ENCODE measurements around the gene APOD.

- TF ChIP-seq GATA2 (IDR thresholded peaks at IDR 0.05; ENCODE audit: low read depth, low read length): no peak
- no peak for TF ChIP-seq GATA3 (IDR thresholded peaks at IDR 0.05; ENCODE audit: low read depth, low read length)
These were observed 45.7 kb downstream of the APOD start for GRCh38 chr3:195537995-195538394.

All from SH-SY5Y (cell line).